ENCODE measurements around the gene TUBB2A. TPM values are rescaled to one million over a fixed set of nuclear protein-coding genes. Genes with fewer than 3 reads are reported as not detected.
"Not testable (repeated sequence)": the region's sequence is repeated elsewhere in the genome, so short reads cannot be mapped to it uniquely, and the experiment has no call there.

TUBB2A gene
- total and polyA plus RNA-seq, 2 of the 8 experiments (the other 6 are each of a cell fraction or from before 2014, with no cell fraction given): 315 to 330 TPM

- 95% methylated on average over 6 of the region's 6 CpGs; no CpG with 5 or more reads in 1 of the 2 experiments for WGBS, 2 experiments (ENCODE audit: extremely low coverage in 1 of 2, insufficient coverage in 1 of 2, insufficient read length in 1 of 2, insufficient replicate concordance in 2 of 2, low coverage in 1 of 2, low lambda C conversion rate in 2 of 2, missing lambda C conversion rate in 1 of 2)
- H2BK20ac ChIP-seq (ENCODE audit: low read length); H2BK12ac ChIP-seq (ENCODE audit: low read depth, low read length); H4K91ac ChIP-seq (replicated peaks; ENCODE audit: insufficient read length, low read length); H2AK5ac ChIP-seq (ENCODE audit: low read depth, low read length); H3K79me1 ChIP-seq (ENCODE audit: low read depth, low read length); DNase-seq (ENCODE audit: low read depth in 1 of 2, low spot score in 2 of 2); H4K5ac ChIP-seq (ENCODE audit: insufficient read length, low read depth, low read length); H3K27me3 ChIP-seq (replicated peaks in 1 of 4; ENCODE audit: control insufficient read depth in 3 of 4, extremely low read depth in 1 of 4, insufficient read depth in 3 of 4, low read length in 3 of 4); H3K4me3 ChIP-seq (ENCODE audit: extremely low read depth in 1 of 4, insufficient read depth in 2 of 4, low read depth in 3 of 4, low read length in 4 of 4); H2AFZ ChIP-seq (ENCODE audit: low read length); H3K9me3 ChIP-seq (ENCODE audit: insufficient read depth in 2 of 2, low read depth in 1 of 2, low read length in 1 of 2); H2BK15ac ChIP-seq (ENCODE audit: low read length); H3K27ac ChIP-seq (ENCODE audit: low read depth, low read length); H2BK5ac ChIP-seq (ENCODE audit: low read depth, low read length); H3K4me2 ChIP-seq (ENCODE audit: insufficient read depth in 1 of 2, low read depth in 2 of 2, low read length in 2 of 2); H3K9ac ChIP-seq (replicated peaks in 1 of 4; ENCODE audit: extremely low read depth in 1 of 4, low read depth in 3 of 4, low read length in 3 of 4); FAIRE-seq; H3K4ac ChIP-seq (replicated peaks; ENCODE audit: insufficient read length, low read depth, low read length); H3K23me2 ChIP-seq (ENCODE audit: low read depth, low read length); H3K23ac ChIP-seq (ENCODE audit: insufficient read length); H4K20me1 ChIP-seq (replicated peaks in 1 of 2; ENCODE audit: control insufficient read depth in 1 of 2, insufficient read depth in 2 of 2, low read length in 2 of 2); H3K14ac ChIP-seq (ENCODE audit: insufficient read length); H2BK120ac ChIP-seq (replicated peaks; ENCODE audit: low read depth, low read length); H3K18ac ChIP-seq (ENCODE audit: extremely low read depth, low read length); H3K79me2 ChIP-seq (ENCODE audit: control insufficient read depth in 1 of 2, insufficient read depth in 2 of 2, low read length in 2 of 2); H4K8ac ChIP-seq (ENCODE audit: extremely low read depth, insufficient read depth, low read length); H3K56ac ChIP-seq (replicated peaks; ENCODE audit: insufficient read length, low read depth, low read length): not testable (repeated sequence)
- ChIA-PET POLR2A (ENCODE audit: partially characterized antibody) (interaction anchor here (0.9 to 3.1 kb wide), 6 partner anchors 10 to 76 kb away, joined by 3 to 22 read pairs (median 5); partner anchors contain the start of gene TUBB2B), CTCF (ENCODE audit: partially characterized antibody) (interaction anchor here (1.0 to 2.0 kb wide), 3 partner anchors 29 to 40 kb away, joined by 3 to 13 read pairs (median 5); no protein-coding TSS in a partner anchor)
- Histone ChIP-seq H3K36me3 (ENCODE audit: control insufficient read depth in 2 of 4, insufficient read depth in 4 of 4, low read length in 3 of 4) (peaks cover 4 to 29% (median 14%) of the 10 kb centered on the region in 4 experiments; a peak in 6 of 8 replicates), H3K4me1 (replicated peaks in 1 of 4; ENCODE audit: control insufficient read depth in 3 of 4, insufficient read depth in 4 of 4, low read length in 3 of 4) (peaks cover 0 to 13% (median 6%) of the 10 kb centered on the region in 4 experiments; a peak in 4 of 7 replicates)
Measured at GRCh38 chr6:3155416-3155815, 1.9 kb downstream of the TUBB2A start.
